ENCODE results near the gene PXMP4. TPM values are rescaled to one million over a fixed set of nuclear protein-coding genes. Genes with fewer than 3 reads are reported as not detected.

PXMP4 gene
- total RNA-seq, 1 experiment from 2014 or later = 5.7 TPM

GRCh38 chr20:33727806-33728205 lies 7.7 kb upstream of the PXMP4 start:
- Histone ChIP-seq H2AFZ (ENCODE audit: low read length) (no peak overlapping the region), H3K56ac (ENCODE audit: insufficient read length, low read depth, low read length) (no peak overlapping the region), H3K4ac (ENCODE audit: low read depth, low read length) (no peak overlapping the region), H3K9me3 (ENCODE audit: control insufficient read depth, low read depth, low read length) (no peaks in the 10 kb centered on the region), H3K23me2 (ENCODE audit: insufficient read length, low read depth, low read length, poor library complexity, severe bottlenecking) (peaks cover 6% of the 10 kb centered on the region), H2BK5ac (ENCODE audit: insufficient read length, low read length) (no peak overlapping the region), H2BK20ac (ENCODE audit: low read depth, low read length, poor library complexity, severe bottlenecking) (no peak overlapping the region), H2BK15ac (ENCODE audit: low read depth, low read length) (no peak overlapping the region), H3K4me1 (ENCODE audit: insufficient read depth, low read length) (no peaks in the 10 kb centered on the region), H2AK5ac (ENCODE audit: insufficient read length, low read length) (no peak overlapping the region), H3T11ph (ENCODE audit: low read length) (no peak overlapping the region), H3K79me2 (ENCODE audit: insufficient read depth, low read length) (no peaks in the 10 kb centered on the region), H3K9ac (ENCODE audit: extremely low read depth, insufficient read length, low read length) (no peak overlapping the region), H4K91ac (ENCODE audit: insufficient read length, low read depth, low read length) (no peak overlapping the region), H4K20me1 (ENCODE audit: control insufficient read depth, insufficient read depth, insufficient read length) (no peaks in the 10 kb centered on the region), H3K14ac (ENCODE audit: insufficient read depth, low read length) (no peak overlapping the region), H3K27ac (ENCODE audit: insufficient read length, low read depth, low read length) (no peak overlapping the region), H4K8ac (replicated peaks; ENCODE audit: insufficient read length, low read depth, low read length) (no peak overlapping the region), H3K27me3 (ENCODE audit: insufficient read depth, low read length) (no peaks in the 10 kb centered on the region), H3K23ac (ENCODE audit: insufficient read length, low read depth, low read length) (no peak overlapping the region), H2BK120ac (ENCODE audit: low read depth, low read length, poor library complexity, severe bottlenecking) (no peak overlapping the region), H3K18ac (ENCODE audit: insufficient read length, low read depth, low read length) (no peak overlapping the region), H3K79me1 (ENCODE audit: insufficient read depth, low read depth, low read length, poor library complexity, severe bottlenecking) (no peaks in the 10 kb centered on the region), H3K4me2 (ENCODE audit: insufficient read depth, insufficient read length, low read length) (no peak overlapping the region), H2BK12ac (ENCODE audit: insufficient read length, low read depth, low read length) (no peak overlapping the region), H4K5ac (ENCODE audit: insufficient read length, low read depth, low read length) (no peak overlapping the region)
- H3K27me3 Mint-ChIP-seq (ENCODE audit: low read depth) = peaks cover 6% of the 10 kb centered on the region
- no peak overlapping the region for H3K4me3 Mint-ChIP-seq
- TF ChIP-seq, protein P1, sequence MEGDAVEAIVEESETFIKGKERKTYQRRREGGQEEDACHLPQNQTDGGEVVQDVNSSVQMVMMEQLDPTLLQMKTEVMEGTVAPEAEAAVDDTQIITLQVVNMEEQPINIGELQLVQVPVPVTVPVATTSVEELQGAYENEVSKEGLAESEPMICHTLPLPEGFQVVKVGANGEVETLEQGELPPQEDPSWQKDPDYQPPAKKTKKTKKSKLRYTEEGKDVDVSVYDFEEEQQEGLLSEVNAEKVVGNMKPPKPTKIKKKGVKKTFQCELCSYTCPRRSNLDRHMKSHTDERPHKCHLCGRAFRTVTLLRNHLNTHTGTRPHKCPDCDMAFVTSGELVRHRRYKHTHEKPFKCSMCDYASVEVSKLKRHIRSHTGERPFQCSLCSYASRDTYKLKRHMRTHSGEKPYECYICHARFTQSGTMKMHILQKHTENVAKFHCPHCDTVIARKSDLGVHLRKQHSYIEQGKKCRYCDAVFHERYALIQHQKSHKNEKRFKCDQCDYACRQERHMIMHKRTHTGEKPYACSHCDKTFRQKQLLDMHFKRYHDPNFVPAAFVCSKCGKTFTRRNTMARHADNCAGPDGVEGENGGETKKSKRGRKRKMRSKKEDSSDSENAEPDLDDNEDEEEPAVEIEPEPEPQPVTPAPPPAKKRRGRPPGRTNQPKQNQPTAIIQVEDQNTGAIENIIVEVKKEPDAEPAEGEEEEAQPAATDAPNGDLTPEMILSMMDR (conservative IDR thresholded peaks at IDR 0.05) = no peak
- no peaks in the 10 kb centered on the region for H3K9me3 Mint-ChIP-seq
- no CpG with 5 or more reads among the region's 3 CpGs for WGBS (ENCODE audit: extremely low coverage, insufficient read length, low lambda C conversion rate)
- no peaks in the 10 kb centered on the region for H3K36me3 Mint-ChIP-seq (ENCODE audit: insufficient read depth in 1 of 3, low read depth in 3 of 3)
- peak overlapping the region in 1 of 3 experiments; percentile 62; a peak in 1 of 7 replicates for H3K27ac Mint-ChIP-seq
- peaks cover 5 to 7% of the 10 kb centered on the region in 2 experiments for H3K4me1 Mint-ChIP-seq
- no peak for DNase-seq
